Choroid plexus epithelial cell (primary cell): ENCODE results near the gene LSP1.

Source experiments
- DNase-seq: peaks from one replicate; pipeline ENCODE4 v3.0.0-alpha.2; 2010; ENCODE audit warnings: low read depth
- H3K4me3 ChIP-seq: 2 replicates; pipeline ENCODE4 v1.5.1; 2011; ENCODE audit warnings: low read depth, mild to moderate bottlenecking, control low read depth, low read length, moderate library complexity
- CTCF ChIP-seq: conservative IDR thresholded peaks from 2 replicates; pipeline ENCODE4 v1.5.1; 2011; ENCODE audit warnings: low read depth, mild to moderate bottlenecking, control low read depth, inconsistent platforms, low read length, moderate library complexity

Gene LSP1

GRCh38 chr11:1838426-1839144, 14.3 kb upstream of the LSP1 start, which contains the start of gene TNNI2:
TNNI2 (plus strand) TSS chr11:1838981; CDS start chr11:1839697, 716 bp downstream.
- H3K4me3 ChIP-seq, result no peak within 1 kb of the TSS
- no peak for DNase-seq
- no peak for TF ChIP-seq CTCF

- no peak for TF ChIP-seq CTCF
- DNase-seq, result no peak
- H3K4me3 ChIP-seq, result no peak overlapping the region
These were observed 13.5 kb upstream of the LSP1 start for GRCh38 chr11:1839204-1839923.

GRCh38 chr11:1839924-1840779, 12.7 kb upstream of the LSP1 start:
- no peak for TF ChIP-seq CTCF
- H3K4me3 ChIP-seq, result no peak overlapping the region
- DNase-seq, result no peak

- no peak overlapping the region for H3K4me3 ChIP-seq
- no peak for DNase-seq
- TF ChIP-seq CTCF, result no peak
These were observed 12.0 kb upstream of the LSP1 start for GRCh38 chr11:1840780-1841480.

- H3K4me3 ChIP-seq, result no peak overlapping the region
- TF ChIP-seq CTCF, result no peak
- DNase-seq, result no peak
These were observed 11.3 kb upstream of the LSP1 start for GRCh38 chr11:1841511-1842148.
